H9 (cell line): ENCODE results near the gene CFAP54. TPM values are rescaled to one million over a fixed set of nuclear protein-coding genes. Genes with fewer than 3 reads are reported as not detected.

ENCODE experiments used
- DNase-seq: peaks from one replicate; pipeline ENCODE4 v3.0.0-alpha.2; 2017
- H2AFZ ChIP-seq: one replicate; pipeline ENCODE4 v1.6.1; 2013; ENCODE audit warnings: mild to moderate bottlenecking, low read length, control low read depth, moderate library complexity
- H2AK5ac ChIP-seq: 2 replicates; pipeline ENCODE4 v1.6.1; 2013; ENCODE audit warnings: low read length, control low read depth, mixed read lengths; ENCODE audit not compliant: insufficient read length
- H2BK120ac ChIP-seq: one replicate; pipeline ENCODE4 v1.6.1; 2013; ENCODE audit warnings: low read depth, mild to moderate bottlenecking, low read length, control low read depth, inconsistent platforms; ENCODE audit not compliant: poor library complexity, severe bottlenecking
- H2BK12ac ChIP-seq: 2 replicates; pipeline ENCODE4 v1.6.1; 2013; ENCODE audit warnings: low read length, control low read depth, mixed read lengths, low read depth; ENCODE audit not compliant: insufficient read length
- H2BK15ac ChIP-seq: 2 replicates; pipeline ENCODE4 v1.6.1; 2013; ENCODE audit warnings: low read depth, low read length, control low read depth
- H2BK20ac ChIP-seq: one replicate; pipeline ENCODE4 v1.6.1; 2013; ENCODE audit warnings: low read depth, mild to moderate bottlenecking, low read length, control low read depth, inconsistent platforms; ENCODE audit not compliant: poor library complexity, severe bottlenecking
- H2BK5ac ChIP-seq: 2 replicates; pipeline ENCODE4 v1.6.1; 2013; ENCODE audit warnings: low read length, control low read depth, mixed read lengths; ENCODE audit not compliant: insufficient read length
- H3K14ac ChIP-seq: 2 replicates; pipeline ENCODE4 v1.6.1; 2013; ENCODE audit warnings: low read length, control low read depth; ENCODE audit not compliant: insufficient read depth
- H3K18ac ChIP-seq: 2 replicates; pipeline ENCODE4 v1.6.1; 2013; ENCODE audit warnings: low read depth, mild to moderate bottlenecking, mixed read lengths, low read length, control low read depth; ENCODE audit not compliant: insufficient read length
- H3K23ac ChIP-seq: 2 replicates; pipeline ENCODE4 v1.6.1; 2013; ENCODE audit warnings: low read length, control low read depth, mixed read lengths, low read depth; ENCODE audit not compliant: insufficient read length
- H3K23me2 ChIP-seq: 2 replicates; pipeline ENCODE4 v1.6.1; 2013; ENCODE audit warnings: low read depth, mild to moderate bottlenecking, mixed read lengths, low read length, control low read depth; ENCODE audit not compliant: insufficient read length, poor library complexity, severe bottlenecking
- H3K27ac ChIP-seq: 2 replicates; pipeline ENCODE4 v1.5.1; 2013; ENCODE audit warnings: low read length, control low read depth, mixed read lengths, low read depth; ENCODE audit not compliant: insufficient read length
- H3K27me3 ChIP-seq: 2 replicates; pipeline ENCODE4 v1.6.1; 2013; ENCODE audit warnings: low read length, control low read depth, inconsistent platforms; ENCODE audit not compliant: insufficient read depth
- H3K4ac ChIP-seq: 2 replicates; pipeline ENCODE4 v1.6.1; 2013; ENCODE audit warnings: low read depth, mild to moderate bottlenecking, control low read depth, inconsistent platforms, low read length, moderate library complexity
- H3K4me1 ChIP-seq: 2 replicates; pipeline ENCODE4 v1.6.1; 2013; ENCODE audit warnings: low read length, control low read depth, inconsistent platforms; ENCODE audit not compliant: insufficient read depth
- H3K4me2 ChIP-seq: 2 replicates; pipeline ENCODE4 v1.6.1; 2013; ENCODE audit warnings: low read length, control low read depth, mixed read lengths; ENCODE audit not compliant: insufficient read length, insufficient read depth
- H3K56ac ChIP-seq: 2 replicates; pipeline ENCODE4 v1.6.1; 2013; ENCODE audit warnings: low read depth, mild to moderate bottlenecking, mixed read lengths, low read length, control low read depth; ENCODE audit not compliant: insufficient read length
- H3K79me1 ChIP-seq: 2 replicates; pipeline ENCODE4 v1.6.1; 2013; ENCODE audit warnings: low read depth, mild to moderate bottlenecking, moderate library complexity, low read length, control low read depth, inconsistent platforms; ENCODE audit not compliant: insufficient read depth, poor library complexity, severe bottlenecking
- H3K79me2 ChIP-seq: 2 replicates; pipeline ENCODE4 v1.6.1; 2013; ENCODE audit warnings: low read length, control low read depth, inconsistent platforms; ENCODE audit not compliant: insufficient read depth
- H3K9ac ChIP-seq: 2 replicates; pipeline ENCODE4 v1.6.1; 2013; ENCODE audit warnings: low read length, control low read depth, mixed read lengths; ENCODE audit not compliant: insufficient read length; ENCODE audit errors: extremely low read depth
- H3K9me3 ChIP-seq: one replicate; pipeline ENCODE4 v1.6.1; 2013; ENCODE audit warnings: low read depth, low read length, inconsistent platforms; ENCODE audit not compliant: control insufficient read depth
- H3T11ph ChIP-seq: one replicate; pipeline ENCODE4 v1.6.1; 2013; ENCODE audit warnings: mild to moderate bottlenecking, low read length, control low read depth, inconsistent platforms
- H4K20me1 ChIP-seq: one replicate; pipeline ENCODE4 v1.6.1; 2013; ENCODE audit not compliant: control insufficient read depth, insufficient read length, insufficient read depth
- H4K5ac ChIP-seq: 2 replicates; pipeline ENCODE4 v1.6.1; 2013; ENCODE audit warnings: low read depth, mild to moderate bottlenecking, mixed read lengths, low read length, control low read depth; ENCODE audit not compliant: insufficient read length
- H4K8ac ChIP-seq: replicated peaks from 2 replicates; pipeline ENCODE4 v1.6.1; 2013; ENCODE audit warnings: low read length, control low read depth, mixed read lengths, low read depth; ENCODE audit not compliant: insufficient read length
- H4K91ac ChIP-seq: 2 replicates; pipeline ENCODE4 v1.6.1; 2013; ENCODE audit warnings: low read depth, mild to moderate bottlenecking, moderate library complexity, mixed read lengths, low read length, control low read depth; ENCODE audit not compliant: insufficient read length
- H3K27ac Mint-ChIP-seq, 3 experiments: 2 replicates in 2 of 3; 3 replicates in 1 of 3; pipeline ENCODE4 v1.8.0; 2020 to 2021; ENCODE audit warnings: mixed read lengths in 3 of 3, mild to moderate bottlenecking in 1 of 3, moderate library complexity in 1 of 3
- H3K27me3 Mint-ChIP-seq: 2 replicates; pipeline ENCODE4 v1.8.0; 2021; ENCODE audit warnings: low read depth, mild to moderate bottlenecking, moderate library complexity, mixed read lengths
- H3K36me3 Mint-ChIP-seq, 3 experiments: 2 replicates in 2 of 3; 3 replicates in 1 of 3; pipeline ENCODE4 v1.8.0; 2020 to 2021; ENCODE audit warnings: low read depth in 3 of 3, mixed read lengths in 3 of 3; ENCODE audit not compliant: insufficient read depth in 1 of 3
- H3K4me1 Mint-ChIP-seq, 2 experiments: 2 replicates each; pipeline ENCODE4 v1.8.0; 2020; ENCODE audit warnings: mixed read lengths in 2 of 2
- H3K4me3 Mint-ChIP-seq, 2 experiments: 2 replicates in 1 of 2; 3 replicates in 1 of 2; pipeline ENCODE4 v1.8.0; 2020 to 2021; ENCODE audit warnings: mild to moderate bottlenecking in 2 of 2, mixed read lengths in 2 of 2, moderate library complexity in 1 of 2
- H3K9me3 Mint-ChIP-seq, 2 experiments: 2 replicates in 1 of 2; 3 replicates in 1 of 2; pipeline ENCODE4 v1.8.0; 2020; ENCODE audit warnings: mild to moderate bottlenecking in 2 of 2, mixed read lengths in 2 of 2, moderate library complexity in 1 of 2
- WGBS: extraction: QIAGEN DNeasy Blood & Tissue Kit; methylation state at CpG from one replicate; pipeline ENCODE4 v1.1.7; 2013; ENCODE audit warnings: missing lambda C conversion rate, low lambda C conversion rate, mixed read lengths; ENCODE audit not compliant: insufficient read length; ENCODE audit errors: extremely low coverage; 5-methylcytosine and 5-hydroxymethylcytosine counted together
- total RNA-seq: library from RNA; stranded (reverse); gene quantifications from 2 replicates; pipeline ENCODE4 v1.2.1, GENCODE V29; 2021
- TF ChIP-seq, protein P1 (sequence below): fragments of 200-600 bp; sonication (generic); conservative IDR thresholded peaks from 3 replicates; pipeline ENCODE4 v1.8.0; 2021; ENCODE audit warnings: antibody characterized with exemption, mild to moderate bottlenecking

CFAP54 gene
- total RNA-seq, 1 experiment from 2014 or later, result 0.24 TPM

DNA sequence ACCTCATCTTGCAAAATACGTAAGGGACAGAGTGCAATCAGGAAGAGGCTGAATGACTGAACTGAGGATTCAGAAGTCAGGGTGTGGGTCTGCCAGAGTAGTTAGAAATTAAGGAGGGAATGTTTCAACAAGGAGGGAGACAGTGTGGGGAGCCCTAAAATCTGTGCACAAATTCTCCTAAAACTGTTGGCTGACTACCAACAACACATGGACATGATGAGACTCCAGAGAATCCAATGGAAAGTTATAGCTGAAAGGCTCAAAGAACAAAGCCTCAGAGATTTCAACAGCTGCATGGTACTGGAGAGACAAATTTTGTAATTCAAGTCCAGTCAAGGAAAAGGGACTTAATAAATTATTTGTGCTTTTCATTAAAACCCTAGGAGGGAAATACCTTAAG is 381.6 kb downstream of the CFAP54 start:
- Histone ChIP-seq H3K18ac (no peak overlapping the region), H3K27ac (no peak overlapping the region), H3K14ac (no peak overlapping the region), H2BK20ac (no peak overlapping the region), H3K23me2 (no peaks in the 10 kb centered on the region), H2BK5ac (no peak overlapping the region), H2AK5ac (no peak overlapping the region), H3K79me1 (no peaks in the 10 kb centered on the region), H2AFZ (no peak overlapping the region), H4K91ac (no peak overlapping the region), H3K79me2 (no peaks in the 10 kb centered on the region), H3K9me3 (no peaks in the 10 kb centered on the region), H3K4ac (no peak overlapping the region), H4K20me1 (no peaks in the 10 kb centered on the region), H3K9ac (no peak overlapping the region), H3K23ac (no peak overlapping the region), H3K4me2 (no peak overlapping the region), H3T11ph (no peak overlapping the region), H2BK12ac (no peak overlapping the region), H2BK120ac (no peak overlapping the region), H3K4me1 (no peaks in the 10 kb centered on the region), H4K8ac (no peak overlapping the region), H3K56ac (no peak overlapping the region), H4K5ac (no peak overlapping the region), H3K27me3 (no peaks in the 10 kb centered on the region), H2BK15ac (no peak overlapping the region)
- no peak for DNase-seq
- Mint-ChIP-seq H3K36me3 (no peaks in the 10 kb centered on the region), H3K4me1 (no peaks in the 10 kb centered on the region), H3K9me3 (peaks cover 0 to 3% of the 10 kb centered on the region in 2 experiments; a peak in 3 of 5 replicates), H3K27ac (no peak overlapping the region), H3K4me3 (no peak overlapping the region), H3K27me3 (no peaks in the 10 kb centered on the region)
- TF ChIP-seq, protein P1, sequence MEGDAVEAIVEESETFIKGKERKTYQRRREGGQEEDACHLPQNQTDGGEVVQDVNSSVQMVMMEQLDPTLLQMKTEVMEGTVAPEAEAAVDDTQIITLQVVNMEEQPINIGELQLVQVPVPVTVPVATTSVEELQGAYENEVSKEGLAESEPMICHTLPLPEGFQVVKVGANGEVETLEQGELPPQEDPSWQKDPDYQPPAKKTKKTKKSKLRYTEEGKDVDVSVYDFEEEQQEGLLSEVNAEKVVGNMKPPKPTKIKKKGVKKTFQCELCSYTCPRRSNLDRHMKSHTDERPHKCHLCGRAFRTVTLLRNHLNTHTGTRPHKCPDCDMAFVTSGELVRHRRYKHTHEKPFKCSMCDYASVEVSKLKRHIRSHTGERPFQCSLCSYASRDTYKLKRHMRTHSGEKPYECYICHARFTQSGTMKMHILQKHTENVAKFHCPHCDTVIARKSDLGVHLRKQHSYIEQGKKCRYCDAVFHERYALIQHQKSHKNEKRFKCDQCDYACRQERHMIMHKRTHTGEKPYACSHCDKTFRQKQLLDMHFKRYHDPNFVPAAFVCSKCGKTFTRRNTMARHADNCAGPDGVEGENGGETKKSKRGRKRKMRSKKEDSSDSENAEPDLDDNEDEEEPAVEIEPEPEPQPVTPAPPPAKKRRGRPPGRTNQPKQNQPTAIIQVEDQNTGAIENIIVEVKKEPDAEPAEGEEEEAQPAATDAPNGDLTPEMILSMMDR, result no peak
- no CpG with 5 or more reads among the region's 1 CpG for WGBS
